HG02588 (cell line): ENCODE measurements around the gene SETD2.
"Not testable (repeated sequence)": the region's sequence is repeated elsewhere in the genome, so short reads cannot be mapped to it uniquely, and the experiment has no call there.

Source experiments
- ATAC-seq: cut with Tn5 transposase; IDR thresholded peaks from one replicate; pipeline ENCODE4 v1.9.1; 2021; ENCODE audit warnings: mild to moderate bottlenecking, moderate library complexity; ENCODE audit not compliant: unreplicated experiment

The SETD2 gene

DNA sequence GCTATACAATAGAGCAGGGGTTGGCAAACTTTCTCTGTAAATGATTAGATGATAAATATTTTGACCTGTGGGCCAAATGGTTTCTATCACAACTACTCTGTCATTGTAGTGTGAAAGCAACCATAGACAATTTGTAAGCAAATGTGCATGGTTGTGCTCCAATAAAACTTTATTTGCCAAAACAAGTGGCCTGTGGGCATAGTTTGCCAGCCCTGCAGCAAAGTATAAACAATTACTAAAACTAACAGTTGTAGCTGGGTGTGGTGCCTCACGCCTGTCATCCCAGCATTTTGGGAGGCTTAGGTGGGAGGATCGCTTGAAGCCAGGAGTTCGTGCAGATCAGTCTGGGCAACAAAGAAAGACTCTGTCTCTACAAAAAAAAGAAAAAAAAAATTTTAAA lies 122.8 kb downstream of the SETD2 start:
- ATAC-seq, result no peak

GRCh38 chr3:47037302-47037701 lies 126.6 kb downstream of the SETD2 start:
- not testable (repeated sequence) for ATAC-seq

DNA sequence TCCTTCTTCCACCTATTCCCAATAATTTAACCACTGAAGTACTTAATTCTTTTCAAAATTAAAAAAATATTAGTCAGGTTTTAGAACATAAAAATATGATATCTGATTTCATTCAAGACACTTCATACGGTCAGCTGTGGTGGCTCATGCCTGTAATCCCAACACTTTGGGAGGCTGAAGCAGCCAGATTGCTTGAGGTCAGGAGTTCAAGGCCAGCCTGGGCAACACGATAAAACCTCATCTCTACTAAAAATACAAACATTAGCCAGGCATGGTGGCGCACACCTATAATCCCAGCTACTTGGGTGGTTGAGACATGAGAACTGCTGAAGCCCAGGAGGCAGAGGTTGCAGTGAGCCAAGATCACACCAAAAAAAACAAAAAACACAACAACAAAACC lies 127.8 kb downstream of the SETD2 start:
- ATAC-seq, result no peak

DNA sequence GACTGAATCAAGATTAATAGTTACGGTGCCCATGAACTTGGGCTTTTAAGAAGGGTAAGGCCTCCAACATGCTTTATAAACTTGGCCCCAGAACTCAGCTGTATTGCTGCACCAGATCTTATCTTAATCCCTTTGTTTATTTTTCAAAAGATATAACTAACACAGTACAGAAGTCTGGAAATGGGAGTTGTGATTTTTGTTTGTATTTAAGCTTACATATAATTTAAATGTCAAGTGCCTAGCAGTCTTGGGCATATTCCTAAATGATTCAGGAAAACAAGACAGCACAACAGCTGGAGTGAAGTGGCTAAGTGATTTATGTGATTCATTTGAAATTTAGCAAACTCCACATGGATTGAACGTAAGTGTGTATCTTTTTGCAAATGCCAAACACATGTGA lies 128.3 kb downstream of the SETD2 start:
- ATAC-seq, result no peak

DNA sequence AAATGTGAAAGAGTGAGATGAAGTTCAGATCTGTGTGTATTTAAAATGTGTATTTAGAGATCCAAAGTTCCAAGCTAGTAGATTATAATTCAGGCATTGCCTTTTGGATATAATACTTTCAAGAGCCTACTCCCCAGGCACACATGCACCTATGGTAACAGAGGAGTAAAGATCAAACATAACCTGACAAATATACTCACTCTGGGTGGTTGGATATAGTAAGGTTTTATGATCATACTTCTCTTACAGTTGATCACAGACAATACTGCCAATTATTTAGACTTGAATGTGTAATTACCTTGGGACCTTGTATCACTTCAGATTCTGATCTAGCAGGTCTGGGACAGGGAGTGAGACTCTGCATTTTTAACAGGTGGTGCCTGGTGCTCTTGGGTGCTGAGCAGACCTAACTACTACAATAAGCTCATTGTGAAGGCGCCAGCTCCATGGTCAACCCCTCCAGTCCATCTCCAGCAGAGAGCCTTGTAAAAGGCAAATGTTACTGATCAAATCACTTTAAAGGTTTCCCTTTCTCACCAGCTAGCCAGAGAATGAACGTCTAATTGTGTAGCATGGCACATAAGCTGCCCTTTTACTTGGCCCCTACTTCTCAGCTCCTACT lies 128.9 kb downstream of the SETD2 start:
- no peak for ATAC-seq

- not testable (repeated sequence) for ATAC-seq
These were observed 132.9 kb downstream of the SETD2 start for GRCh38 chr3:47031041-47031440.

GRCh38 chr3:47028667-47029066 lies 135.2 kb downstream of the SETD2 start:
- ATAC-seq, result no peak

- no peak for ATAC-seq
These were observed 135.8 kb downstream of the SETD2 start for GRCh38 chr3:47028146-47028545.

DNA sequence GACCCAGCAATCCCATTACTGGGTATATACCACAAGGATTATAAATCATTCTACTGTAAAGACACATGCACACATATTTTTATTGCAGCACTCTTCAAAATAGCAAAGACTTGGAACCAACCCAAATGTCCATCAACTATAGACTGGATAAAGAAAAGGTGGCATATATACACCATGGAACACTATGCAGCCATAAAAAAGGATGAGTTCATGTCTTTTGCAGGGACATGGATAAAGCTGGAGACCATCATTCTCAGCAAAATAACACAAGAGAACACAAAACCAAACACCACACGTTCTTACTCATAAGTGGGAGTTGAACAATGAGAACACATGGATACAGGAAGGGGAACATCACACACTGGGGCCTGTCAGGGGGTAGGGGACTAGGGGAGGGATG lies 137.5 kb downstream of the SETD2 start:
- ATAC-seq, result not testable (repeated sequence)

DNA sequence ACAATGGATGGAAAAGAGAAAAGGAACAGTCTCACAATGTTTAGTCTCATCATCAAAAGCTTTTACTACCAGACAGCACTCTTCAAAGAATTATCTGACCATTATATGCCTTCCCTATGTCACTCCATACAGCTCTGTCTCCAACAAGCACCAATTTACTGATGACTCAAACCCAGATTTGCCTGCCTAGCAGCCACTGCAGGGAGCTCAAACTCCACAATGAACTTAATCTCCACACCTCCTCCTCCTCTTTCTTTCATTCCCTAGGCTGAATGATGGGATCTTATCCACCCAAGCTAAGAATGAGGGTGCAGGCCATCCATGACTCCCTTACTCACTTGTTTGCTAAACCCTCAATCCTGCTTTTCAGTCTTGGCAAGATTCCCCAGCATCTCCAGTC lies 139.0 kb downstream of the SETD2 start:
- ATAC-seq, result no peak

- no peak for ATAC-seq
These were observed 141.3 kb downstream of the SETD2 start for GRCh38 chr3:47022641-47023071.

GRCh38 chr3:47020311-47020710 lies 143.6 kb downstream of the SETD2 start:
- ATAC-seq, result no peak

- peak; percentile 44 for ATAC-seq
These were observed 144.7 kb downstream of the SETD2 start for GRCh38 chr3:47019201-47019600.

DNA sequence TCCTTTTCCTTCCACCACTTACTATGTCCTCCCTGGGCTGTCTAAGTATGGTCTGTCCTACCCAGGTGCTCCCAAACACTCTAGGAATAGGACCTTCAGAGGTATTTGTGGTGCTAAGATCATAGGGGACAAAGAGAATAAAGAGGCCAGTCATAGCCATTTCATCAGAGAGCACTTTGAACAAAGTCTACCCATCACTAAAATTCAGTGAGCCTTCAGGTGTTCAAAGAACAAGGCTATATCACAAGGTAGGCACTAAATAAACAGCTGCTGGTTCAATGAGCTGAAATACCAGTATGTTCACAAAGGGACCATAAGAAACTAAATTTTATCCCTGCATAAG lies 145.7 kb downstream of the SETD2 start:
- ATAC-seq, result no peak

DNA sequence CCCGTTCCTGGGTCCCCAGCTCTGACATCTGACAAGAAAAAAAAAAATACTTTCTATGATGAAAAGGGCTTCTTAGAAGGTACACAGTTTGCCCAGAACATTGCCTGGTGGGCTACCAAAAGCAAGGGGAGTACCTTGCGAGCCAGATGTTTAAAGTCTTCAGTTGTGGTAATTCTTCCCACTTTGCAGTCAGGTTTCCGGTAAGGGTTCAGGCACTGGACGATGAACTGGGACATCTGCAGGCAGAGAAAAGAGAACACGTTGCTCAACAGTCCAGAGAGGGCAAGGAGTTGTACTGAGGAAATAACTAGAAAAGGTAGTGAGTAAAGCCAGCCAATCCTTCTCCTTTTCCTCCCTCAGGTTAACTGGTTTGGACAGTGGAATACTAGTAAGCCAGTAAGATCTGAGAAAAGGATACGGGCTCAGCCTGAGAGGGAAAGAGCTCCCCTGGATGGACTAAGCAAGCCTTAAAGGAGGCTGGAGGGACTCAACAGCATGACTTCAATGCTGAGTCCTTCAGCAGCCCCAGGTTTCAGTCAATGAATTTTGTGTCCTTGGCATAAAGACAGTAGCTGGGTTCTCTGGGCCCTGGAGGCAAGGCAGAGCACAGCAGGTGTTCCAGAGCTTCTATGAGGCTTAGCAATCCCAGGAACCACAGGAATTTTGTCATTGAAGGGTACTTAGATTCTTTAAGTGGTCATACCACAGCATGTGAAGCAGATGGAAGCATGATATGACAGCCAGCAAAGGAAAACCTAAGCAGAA lies 146.2 kb downstream of the SETD2 start:
- ATAC-seq, result no peak

- no peak for ATAC-seq
These were observed 146.9 kb downstream of the SETD2 start for GRCh38 chr3:47016934-47017435.

DNA sequence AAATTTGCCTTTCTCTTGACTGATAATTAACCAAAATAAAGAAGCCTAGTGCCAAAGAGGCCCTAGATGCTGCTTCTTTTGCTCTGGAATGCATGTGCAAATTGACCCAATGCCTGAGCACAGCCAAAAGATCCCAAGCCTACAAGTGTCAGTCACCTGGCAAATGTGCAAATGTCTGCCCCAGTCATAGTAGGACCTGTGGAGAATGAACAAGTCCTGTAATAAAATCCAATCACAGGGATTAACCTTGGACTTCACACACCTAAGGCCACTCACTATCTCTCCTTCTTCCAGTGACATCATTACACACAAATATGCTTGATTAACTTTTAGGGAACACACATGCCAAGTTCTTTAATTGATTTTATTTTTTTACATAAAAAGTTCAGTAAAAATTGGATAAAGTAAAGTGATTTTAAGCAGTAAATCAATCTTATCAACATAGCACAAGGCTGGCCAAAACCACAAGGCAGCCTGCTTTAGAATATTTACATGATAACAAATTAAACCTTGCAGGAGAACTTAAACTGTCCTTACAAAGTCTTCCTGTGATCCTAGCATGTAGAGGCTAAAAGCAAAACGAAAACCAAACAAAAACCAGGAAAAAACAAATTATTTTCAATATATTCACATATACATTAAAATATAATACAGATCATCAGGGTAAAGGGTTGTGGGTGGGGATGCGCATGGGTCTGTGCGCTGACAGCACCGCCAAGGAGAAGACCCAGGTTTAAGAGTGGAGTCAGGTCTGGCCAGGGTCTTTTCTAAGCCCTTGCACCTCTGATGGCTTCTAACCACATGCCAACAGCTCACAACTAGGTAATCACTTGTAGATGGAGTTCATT lies 147.6 kb downstream of the SETD2 start:
- no peak for ATAC-seq

DNA sequence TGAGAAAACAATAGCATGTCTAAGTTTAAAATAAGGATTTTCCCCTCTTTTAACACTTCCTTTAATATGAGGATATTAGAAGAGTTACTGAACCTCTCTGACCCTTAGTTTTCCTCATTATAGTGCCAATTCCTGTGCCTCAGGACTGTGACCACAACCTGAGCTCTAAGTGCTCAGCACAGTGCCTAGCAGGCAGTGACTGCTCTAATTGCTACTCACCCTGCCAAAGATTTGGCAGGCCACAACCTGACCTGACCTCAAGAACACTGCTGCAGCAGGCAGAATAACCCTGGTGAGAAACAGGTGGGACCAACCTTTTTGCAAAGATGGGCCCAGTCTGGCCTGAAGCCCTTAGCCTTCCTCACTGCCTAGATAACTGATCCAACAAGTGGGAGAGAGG lies 148.8 kb downstream of the SETD2 start:
- no peak for ATAC-seq

DNA sequence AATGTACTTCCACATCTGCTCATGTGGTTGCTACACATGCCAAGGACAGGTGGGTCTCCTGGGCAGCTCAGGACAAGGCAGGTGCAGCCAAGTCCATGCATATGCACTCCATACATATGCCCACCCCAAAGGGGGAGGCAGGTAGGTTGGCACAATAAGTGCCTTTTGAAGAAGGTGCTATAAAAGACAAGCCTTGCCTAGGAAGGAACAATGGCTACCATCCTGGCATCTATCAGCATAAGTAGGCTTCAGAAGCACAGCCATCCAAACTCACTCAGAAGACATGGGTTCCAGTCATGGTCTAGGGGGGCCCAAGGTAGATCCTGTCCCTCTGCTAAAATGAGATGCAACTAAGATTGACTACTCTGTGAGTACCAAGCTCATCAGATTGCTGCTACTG lies 149.9 kb downstream of the SETD2 start:
- no peak for ATAC-seq

DNA sequence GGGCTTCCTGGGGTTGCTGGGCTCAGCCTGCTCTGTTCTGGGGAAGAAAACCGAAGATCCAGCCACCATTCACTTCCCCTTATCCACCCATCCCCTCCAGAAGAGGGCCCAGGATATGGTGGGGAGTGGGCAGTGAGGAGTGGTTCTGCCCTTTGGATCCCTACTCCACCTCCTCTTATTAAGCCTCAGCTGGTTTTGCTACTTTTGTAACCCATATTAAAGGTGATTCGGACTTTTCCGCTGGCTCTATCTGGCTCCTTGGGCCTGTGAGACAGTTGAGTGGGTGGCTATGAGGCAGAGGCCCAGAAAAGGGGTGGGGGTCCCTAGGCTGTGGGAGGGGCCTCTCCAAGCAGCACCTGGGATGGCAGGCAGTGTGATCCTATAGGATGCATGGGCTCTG lies 150.7 kb downstream of the SETD2 start:
- ATAC-seq, result no peak

GRCh38 chr3:47012342-47013230 lies 151.3 kb downstream of the SETD2 start:
- no peak for ATAC-seq
